Left lobe of liver (tissue), 2 donors: Measurements from ENCODE around the gene VPS33A. TPM values are rescaled to one million over a fixed set of nuclear protein-coding genes. Genes with fewer than 3 reads are reported as not detected.
"Not testable (repeated sequence)": the region's sequence is repeated elsewhere in the genome, so short reads cannot be mapped to it uniquely, and the experiment has no call there.

Experiments
- ATAC-seq: fragments of 200-7000 bp; cut with Tn5 transposase; one replicate; pipeline ENCODE4 v1.9.1; 2020; ENCODE audit warnings: mild to moderate bottlenecking, moderate library complexity
- DNase-seq: peaks from one replicate; pipeline ENCODE4 v3.0.0-alpha.2; 2020; ENCODE audit warnings: low spot score
- total RNA-seq: library from RNA; stranded (reverse); gene quantifications from one replicate; pipeline ENCODE4 v1.2.1, GENCODE V29; 2021
- donor health status: DM: no; HTN: no; CAD: no; lungs with moderate emphysema.
- donor health status: DM: no; HTN: yes; CAD: no.

Gene VPS33A
- total RNA-seq, 1 donor from 2014 or later: 8.4 TPM

DNA sequence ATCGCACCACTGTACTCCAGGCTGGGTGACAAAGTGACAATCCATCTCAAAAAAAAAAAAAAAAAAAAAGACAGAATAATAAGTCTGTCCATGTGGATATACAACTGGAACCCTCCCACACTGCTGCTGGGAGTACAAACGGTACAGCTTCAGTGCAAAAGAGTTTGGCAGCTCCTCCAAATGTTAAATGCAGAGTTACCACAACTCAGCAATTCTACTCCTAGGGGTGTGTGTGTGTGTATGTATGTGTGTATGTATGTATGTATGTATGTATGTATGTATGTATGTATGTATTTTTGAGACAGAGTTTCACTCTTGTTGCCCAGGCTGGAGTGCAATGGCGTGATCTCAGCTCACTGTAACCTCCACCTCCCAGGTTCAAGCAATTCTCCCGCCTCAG lies 7.4 kb downstream of the VPS33A start:
- not testable (repeated sequence) for ATAC-seq, DNase-seq

DNA sequence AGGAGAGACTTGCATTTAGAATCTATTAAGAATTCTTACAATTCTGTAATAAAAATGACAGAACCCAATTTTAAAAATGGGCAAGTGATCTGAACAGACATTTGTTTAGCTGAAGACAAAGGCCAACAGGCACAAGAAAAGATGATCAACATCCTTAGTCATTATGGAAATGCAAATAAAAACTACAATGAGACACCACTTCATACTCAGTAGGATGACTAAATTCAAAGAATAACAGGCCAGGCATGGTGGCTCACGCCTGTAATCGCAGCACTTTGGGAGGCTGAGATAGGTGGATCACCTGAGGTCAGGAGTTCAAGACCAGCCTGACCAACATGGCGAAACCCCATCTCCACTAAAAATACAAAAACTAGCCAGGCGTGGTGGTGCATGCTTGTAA lies 7.8 kb downstream of the VPS33A start:
- ATAC-seq: not testable (repeated sequence)

DNA sequence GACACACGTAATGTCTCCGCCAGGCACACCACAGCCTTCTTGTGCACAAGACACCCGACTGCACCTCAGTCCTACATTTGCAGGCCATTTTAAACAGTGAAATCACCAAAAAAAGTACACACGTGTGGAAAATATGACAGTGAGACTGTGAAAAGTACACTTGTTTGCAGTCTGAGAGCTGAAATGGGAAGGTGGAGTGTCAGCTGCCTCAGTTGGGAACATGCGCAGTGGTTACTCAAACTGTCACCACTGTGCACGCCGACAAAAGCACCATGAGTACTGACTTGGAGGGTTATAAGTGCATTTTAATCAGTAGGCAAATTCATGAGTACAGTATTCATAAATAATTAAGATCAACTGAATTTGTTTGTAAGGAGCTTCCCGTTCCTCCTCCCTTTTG lies 15.8 kb downstream of the VPS33A start:
- ATAC-seq (no peak), DNase-seq (no peak)

More for the DNA sequence above, 7.8 kb downstream of the VPS33A start:
- DNase-seq: not testable (repeated sequence)

DNA sequence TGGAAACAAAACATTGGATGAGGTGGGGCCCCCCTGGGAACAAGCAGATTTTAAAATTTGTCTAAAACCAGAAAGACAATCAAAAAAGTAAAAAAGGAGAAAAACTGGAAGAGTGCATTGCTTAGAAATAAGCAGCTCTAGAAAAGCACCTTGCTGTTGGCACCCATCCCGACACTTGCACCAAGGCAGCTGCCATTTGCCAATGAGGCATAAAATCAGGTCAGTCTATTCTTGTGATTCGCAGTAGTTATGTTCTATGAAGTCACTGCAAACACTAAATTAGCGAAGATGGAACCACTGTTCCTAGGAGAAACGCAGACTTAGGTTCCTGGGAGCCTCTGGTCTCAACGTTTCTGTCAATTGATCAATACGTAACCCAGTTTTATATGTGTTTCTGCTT lies 16.2 kb downstream of the VPS33A start:
- DNase-seq (no peak), ATAC-seq (no peak)

DNA sequence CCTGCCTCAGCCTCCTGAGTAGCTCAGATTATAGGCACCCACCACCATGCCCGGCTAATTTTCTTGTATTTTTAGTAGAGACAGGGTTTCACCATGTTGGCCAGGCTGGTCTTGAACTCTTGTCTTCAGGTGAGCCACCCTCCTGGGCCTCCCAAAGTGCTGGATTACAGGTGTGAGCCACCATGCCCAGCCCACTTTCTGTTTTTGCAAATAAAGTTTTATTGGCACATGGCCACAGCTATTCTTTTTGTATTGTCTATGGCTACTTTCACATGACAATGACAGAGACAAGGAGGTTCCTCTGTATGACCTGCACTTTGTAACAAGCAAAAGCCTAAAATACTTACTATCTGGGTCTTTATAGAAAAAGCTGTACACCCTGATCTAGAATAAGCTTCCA lies 20.7 kb downstream of the VPS33A start:
- DNase-seq (no peak), ATAC-seq (no peak)

DNA sequence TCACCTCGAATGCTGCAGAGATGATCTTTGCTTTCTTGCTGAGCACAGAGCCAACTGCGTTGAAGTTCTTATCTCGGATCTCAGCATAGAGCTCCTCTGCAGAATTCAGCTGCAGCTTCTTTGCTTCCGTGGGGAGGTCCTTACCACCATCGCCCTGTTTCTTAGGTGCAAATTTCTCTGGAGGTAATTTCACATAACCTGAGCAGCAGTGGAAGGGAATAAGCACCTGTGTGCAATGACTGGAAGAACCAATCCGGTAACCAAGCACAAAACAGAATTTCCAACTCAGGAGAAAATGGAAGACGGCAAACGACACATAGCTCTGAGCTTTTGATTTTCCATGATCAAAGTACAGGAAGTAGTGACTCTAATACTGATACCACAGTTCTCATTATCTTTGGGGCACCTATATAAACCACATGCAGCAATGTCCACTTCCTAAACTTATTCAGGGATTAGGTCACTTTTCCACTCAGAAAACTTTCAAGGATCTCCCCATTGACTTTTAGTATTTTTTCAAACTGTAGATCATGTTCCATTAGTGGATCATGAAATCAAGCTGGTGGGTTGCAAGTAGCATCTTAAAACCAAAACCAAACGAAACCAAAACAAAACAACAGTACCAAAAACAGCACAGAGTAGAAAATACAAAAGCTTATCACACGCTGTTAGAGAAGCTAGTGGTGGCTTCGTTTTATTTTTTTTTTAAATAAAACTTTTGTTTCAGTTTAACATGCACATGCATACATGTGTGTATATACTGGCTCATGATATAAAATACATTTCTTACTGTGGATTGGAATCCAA lies 21.5 kb downstream of the VPS33A start:
- no peak for DNase-seq
- ATAC-seq: no peak

DNA sequence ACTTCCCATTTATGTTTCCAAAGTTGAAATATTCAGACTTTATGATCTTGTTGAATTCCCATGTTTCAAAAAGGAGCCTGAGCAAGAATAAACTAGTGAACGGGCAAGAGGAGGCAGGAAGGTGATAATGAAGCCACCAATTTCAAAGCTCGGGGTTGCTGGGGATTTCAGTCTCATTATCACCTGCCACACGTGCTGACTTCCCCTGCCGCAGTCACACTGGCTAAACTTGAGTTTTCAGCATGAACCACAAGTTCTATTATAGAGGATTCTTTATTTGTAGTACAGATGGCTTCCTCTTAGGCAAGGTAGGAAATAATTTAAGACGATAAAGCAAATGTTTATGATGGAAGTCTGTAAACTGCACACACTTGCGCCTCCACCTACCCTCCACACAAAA lies 22.3 kb downstream of the VPS33A start:
- DNase-seq: no peak
- ATAC-seq: no peak

DNA sequence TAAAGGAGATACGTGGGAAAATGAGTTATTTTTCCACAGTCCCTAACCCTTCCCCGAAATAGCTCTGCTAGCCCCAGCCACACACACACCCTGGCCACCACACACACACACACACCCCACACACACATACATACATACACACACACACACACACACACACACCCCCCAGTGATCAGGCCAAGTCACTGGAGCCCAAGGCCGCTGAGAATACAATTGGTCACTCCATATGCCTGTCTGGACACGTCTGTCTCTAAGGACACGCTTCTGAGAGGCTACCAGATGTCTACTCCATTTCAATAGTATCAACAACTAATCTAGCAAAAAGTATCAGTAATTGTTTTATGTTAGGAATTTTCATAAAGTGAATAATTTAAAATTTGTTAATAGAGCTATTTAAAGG lies 27.4 kb downstream of the VPS33A start:
- ATAC-seq (no peak), DNase-seq (no peak)

DNA sequence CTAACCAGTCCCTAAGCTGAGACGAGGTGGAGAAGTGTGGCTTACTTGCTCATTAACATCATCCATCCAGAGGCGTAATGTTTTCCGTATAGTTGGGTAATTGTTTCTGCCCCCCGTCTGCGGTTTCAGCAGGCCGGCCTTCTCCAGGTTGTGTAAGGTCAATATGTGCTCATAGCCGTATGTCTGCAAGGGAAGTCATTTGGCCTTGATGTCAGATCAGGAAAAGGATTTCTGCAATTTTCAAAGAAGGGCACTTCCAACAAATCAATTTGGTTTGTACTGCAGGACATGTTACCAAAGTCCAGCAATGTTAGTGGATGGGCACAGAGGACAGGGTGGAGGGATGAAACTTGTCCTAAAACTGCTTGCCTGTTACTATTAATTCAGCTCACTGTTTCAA lies 30.6 kb downstream of the VPS33A start:
- ATAC-seq (peak; percentile 94), DNase-seq (no peak)

DNA sequence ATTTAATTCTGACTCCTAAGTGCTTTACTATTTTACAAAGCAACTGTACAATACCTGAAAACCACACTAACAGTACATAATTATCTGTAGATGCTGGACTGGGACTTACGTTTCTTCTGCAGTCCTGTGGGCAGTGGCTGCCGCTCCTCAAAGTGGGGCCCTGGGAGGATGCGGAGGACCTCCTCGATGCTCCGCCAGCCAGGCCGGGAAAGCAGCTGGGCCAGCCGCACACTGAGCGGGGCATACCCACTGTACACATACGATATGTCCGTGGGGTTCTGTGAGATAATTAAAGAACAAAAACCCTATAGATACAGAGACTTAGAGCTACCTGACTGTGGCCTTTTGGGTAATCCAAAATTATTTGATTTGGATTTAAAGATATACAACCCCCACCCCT lies 33.6 kb downstream of the VPS33A start:
- ATAC-seq (no peak), DNase-seq (no peak)

DNA sequence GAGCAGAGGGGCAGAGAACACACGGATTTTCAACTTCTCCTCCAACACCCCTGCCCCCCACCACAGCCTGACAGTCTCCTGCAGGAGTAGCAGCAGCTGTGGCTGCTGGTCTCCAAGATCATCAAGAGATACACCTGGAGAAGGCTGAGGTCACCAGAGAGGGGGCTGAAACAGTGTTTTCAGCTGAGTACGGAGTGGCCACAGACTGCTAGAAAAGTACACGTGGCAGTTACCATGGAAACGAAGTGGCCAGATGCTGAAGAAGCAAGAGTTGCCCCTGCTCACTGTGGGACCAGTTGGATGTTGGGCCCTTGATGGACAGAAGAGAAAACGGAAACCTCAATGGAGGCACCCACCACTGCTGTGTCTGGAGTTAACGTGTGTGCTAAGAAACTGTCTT lies 35.5 kb downstream of the VPS33A start:
- ATAC-seq: no peak
- DNase-seq: no peak

DNA sequence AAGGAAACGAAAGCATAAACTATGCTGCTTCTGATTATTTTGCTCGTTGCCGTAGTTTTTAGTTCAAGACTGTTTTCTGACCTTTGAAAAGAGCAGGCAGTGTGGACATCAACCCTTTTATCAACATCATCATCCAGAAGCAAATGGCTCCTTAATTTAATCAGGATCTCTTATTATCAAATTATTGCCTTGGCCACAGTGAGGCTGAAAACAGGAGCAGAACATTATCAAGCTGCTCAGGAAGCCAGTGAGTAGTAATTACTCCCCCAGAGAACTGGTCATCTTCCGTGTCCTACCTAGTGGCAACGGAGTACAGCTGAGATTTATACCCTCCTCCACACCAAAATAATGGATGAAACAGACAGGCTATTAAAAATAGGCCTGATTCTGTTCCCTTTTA lies 38.2 kb downstream of the VPS33A start:
- ATAC-seq (no peak), DNase-seq (no peak)

DNA sequence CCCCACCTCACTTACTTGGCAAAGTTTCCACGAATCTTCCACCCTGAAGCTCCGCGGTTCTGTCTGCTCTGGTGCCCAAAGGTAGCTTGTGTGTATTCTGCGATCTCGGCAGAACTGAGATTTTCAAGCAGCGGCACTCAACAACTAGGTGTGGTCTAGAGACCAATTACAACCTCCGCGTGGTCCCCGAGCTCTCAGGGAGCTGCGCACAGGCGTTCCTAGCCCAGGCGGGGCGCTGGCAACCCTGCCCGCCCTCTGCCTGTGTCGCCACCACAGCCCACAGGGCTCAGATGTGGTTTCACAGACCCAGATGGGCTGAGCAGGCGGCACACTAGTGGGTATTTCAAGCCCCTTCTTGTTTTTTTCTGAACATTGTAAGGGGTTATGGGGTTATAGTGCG lies 39.0 kb downstream of the VPS33A start:
- ATAC-seq (no peak), DNase-seq (no peak)

DNA sequence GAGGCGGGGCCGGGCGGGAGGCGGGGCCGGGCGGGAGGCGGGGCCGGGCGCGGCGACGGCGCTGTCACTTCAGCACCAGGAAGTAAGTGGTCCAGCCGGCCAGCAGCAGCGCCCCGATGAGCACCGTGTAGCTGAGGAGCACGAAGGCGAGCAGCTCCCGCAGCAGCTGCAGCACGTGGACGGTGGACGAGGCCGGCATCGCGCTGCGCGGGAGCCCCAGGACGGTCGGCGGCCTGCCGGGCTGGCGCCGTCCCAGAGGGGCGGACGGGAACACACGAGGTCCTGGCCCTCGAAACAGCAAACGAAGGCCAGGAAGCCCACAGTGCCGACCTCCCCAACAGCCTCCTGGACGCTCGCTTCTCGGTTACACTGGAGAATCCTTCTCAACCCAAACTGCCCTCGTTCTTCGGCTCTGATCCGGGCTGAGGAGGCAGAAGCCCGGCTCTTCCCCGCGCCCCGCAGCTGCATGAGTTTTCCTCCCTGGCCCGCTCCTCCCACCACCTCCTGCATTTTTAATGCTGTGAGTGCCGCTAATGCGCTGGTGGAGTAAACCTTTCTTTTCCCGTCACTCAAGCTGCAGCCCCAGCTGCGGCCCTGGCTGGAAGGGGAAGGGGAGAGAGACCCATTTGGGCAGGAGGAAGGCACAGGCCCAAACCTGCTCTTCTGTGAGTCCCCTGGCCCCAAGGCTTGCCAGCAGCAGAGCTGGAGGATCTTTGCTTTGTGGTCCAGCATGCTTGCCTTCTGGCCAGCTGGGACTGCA lies 39.7 kb downstream of the VPS33A start:
- no peak for DNase-seq
- no peak for ATAC-seq

DNA sequence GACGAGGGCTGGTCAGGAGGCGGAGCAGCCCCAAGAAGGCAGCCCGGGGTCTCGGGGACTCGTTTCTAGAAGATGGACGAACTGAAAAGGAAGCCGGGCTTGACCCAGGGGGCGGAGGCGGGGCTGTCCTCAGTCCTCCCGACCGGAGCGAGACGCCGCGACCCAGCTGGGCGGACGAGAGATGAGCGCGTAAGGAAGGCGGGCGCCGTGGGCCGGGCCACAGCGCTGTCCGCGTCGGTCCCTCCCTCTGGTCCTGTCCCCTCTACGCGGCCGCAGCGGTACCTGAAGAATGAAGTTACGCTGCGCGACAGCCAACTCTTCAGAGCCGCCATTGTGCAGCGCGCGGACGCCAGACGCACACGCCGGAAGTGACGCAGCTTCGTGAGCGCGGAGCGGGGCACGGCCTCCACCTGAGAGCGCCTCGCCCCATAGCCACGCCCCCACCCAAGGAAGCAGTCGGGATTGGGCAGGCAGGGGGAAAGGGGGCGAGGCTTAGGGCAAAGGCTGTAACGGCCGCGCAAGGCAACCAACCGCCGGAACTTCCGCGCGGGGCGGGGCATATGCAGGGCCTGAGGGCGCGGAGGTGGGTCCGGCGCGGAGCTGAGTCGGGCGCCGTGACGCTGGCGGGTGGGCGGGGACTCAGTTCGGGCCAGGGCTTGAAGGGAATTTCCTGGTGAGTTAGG lies 40.5 kb downstream of the VPS33A start, which contains the start of gene DIABLO:
Gene DIABLO (minus strand): TSS at position 370 of the 683 bp plus-strand sequence. CDS start 38 bp downstream, at position 332.
- peak; percentile 93 for ATAC-seq
- peak; percentile 100 for DNase-seq

DNA sequence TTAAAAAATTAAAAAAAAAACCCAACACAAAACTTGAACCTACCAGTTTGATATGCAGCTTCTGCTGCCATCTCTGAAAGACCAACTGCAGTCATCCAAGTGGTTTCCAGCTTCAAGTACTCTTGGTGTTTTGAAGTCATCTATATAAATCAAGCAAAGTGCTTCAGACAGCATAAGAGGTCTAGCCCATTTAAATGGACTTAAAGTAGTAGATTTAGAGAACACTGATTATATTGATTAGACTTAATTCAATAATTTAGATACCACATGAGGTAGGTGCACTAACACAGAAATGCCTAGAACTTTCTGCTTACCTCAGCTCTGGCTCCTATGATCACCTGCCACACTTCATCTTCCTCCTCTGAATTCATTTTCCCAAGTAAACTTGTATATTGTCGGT lies 49.8 kb downstream of the VPS33A start:
- DNase-seq: no peak

DNA sequence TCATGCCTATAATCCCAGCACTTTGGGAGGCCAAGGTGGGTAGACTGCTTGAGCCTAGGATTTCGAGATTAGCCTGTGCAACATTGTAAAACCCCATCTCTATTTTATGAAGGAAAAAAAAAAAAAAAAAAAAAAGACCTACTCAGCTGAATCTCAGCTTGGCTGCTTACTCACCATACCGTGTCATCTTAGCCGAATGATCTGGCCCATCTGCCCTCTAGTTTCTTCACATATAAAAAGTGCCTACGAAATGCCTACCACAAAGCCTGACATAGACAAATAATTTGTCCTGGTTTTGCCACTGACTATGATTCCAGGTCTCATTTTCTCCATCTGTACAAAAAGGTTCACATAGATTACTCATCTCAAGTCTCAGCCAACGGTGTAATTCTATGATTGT lies 50.5 kb downstream of the VPS33A start:
- no peak for DNase-seq
- no peak for ATAC-seq

More for the DNA sequence above, 49.8 kb downstream of the VPS33A start:
- ATAC-seq: no peak

DNA sequence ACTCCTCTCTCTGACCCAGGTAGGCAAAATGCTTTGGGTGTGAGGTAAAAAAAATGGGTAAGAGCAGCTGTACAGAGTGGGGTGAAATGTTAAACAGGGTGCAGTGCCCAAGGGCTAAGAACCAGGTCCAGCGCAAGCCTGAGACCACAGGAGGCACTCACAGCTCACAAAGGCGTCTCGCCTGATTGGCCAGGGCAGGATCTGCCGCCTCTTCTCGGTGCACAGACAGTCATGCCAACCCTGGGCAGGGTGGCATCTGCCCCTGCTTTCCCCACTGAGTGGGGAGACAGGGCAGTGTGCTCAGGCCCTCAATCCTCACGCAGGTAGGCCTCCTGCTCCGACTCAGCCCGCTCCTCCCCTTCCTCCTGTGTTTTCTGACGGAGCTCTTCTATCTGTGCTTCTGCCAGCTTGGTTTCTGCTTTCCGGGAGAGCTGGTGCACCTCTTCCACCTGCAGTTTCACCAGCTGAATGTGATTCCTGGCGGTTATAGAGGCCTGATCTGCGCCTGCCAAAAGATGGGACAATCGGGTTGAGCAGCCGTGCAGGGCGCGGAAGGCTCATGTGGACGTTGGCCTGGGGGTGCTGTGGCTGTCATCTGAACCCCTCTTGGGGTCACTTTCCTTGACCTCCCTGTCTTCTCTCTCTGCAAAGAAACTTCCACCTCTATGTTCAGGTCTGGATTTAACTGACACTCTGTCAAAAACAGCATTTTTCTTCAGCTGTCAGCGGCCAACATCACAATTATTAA lies 58.0 kb downstream of the VPS33A start:
- ATAC-seq: no peak
- DNase-seq: no peak

DNA sequence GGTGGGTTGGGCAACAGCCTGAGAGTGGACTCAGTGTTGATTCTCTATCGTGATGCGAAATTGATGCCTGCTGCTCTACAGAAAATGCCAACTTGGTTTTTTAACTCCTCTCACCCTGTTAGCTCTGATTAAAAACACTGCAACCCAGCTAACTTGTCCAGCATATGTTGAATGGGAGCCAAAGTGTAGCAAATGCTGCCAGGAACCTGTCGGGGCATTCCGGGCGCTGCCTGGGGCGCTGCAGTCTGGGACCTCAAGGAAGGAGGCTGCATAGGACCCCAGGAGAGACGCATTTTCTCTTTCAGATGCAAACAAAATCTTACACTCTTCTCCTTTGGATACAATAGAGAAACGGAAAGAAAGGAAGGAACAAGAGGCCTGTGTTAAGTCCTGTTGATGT lies 58.9 kb downstream of the VPS33A start:
- no peak for ATAC-seq
- no peak for DNase-seq

DNA sequence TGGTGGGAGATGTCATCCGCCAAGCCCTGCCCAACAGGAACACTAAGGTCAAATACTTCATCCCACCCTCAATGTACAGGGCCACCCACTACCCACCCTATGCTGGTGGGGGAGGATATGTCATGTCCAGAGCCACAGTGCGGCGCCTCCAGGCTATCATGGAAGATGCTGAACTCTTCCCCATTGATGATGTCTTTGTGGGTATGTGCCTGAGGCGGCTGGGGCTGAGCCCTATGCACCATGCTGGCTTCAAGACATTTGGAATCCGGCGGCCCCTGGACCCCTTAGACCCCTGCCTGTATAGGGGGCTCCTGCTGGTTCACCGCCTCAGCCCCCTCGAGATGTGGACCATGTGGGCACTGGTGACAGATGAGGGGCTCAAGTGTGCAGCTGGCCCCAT lies 59.3 kb downstream of the VPS33A start:
- ATAC-seq (no peak), DNase-seq (no peak)
